ENCODE data around the gene CISH. TPM values are rescaled to one million over a fixed set of nuclear protein-coding genes. Genes with fewer than 3 reads are reported as not detected.

Gene CISH
- total RNA-seq, 1 experiment from 2014 or later = 2.7 TPM

GRCh38 chr3:50563867-50564266 lies 47.7 kb downstream of the CISH start:
- H3K27ac ChIP-seq = no peak overlapping the region
- intact Hi-C loops (cut with micrococcal nuclease; ENCODE audit: unreplicated experiment) = no loop called here
- no peak overlapping the region for H2AFZ ChIP-seq
- H3F3A ChIP-seq (ENCODE audit: insufficient read depth, low read depth) = peaks cover 10% of the 10 kb centered on the region; the same call in 1 of the 2 replicates
- H3K36me3 ChIP-seq (ENCODE audit: low read depth) = no peaks in the 10 kb centered on the region
- H3K4me3 ChIP-seq = no peak overlapping the region
- H3K4me2 ChIP-seq = no peak overlapping the region
- POLR2A ChIA-PET (ENCODE audit: unreplicated experiment) = no interaction called here
- no TSS peak for BruUV-seq (replicated peaks)
- no peak for TF ChIP-seq EZH2 (IDR thresholded peaks at IDR 0.05; ENCODE audit: low read depth)
- TF ChIP-seq, protein P1, sequence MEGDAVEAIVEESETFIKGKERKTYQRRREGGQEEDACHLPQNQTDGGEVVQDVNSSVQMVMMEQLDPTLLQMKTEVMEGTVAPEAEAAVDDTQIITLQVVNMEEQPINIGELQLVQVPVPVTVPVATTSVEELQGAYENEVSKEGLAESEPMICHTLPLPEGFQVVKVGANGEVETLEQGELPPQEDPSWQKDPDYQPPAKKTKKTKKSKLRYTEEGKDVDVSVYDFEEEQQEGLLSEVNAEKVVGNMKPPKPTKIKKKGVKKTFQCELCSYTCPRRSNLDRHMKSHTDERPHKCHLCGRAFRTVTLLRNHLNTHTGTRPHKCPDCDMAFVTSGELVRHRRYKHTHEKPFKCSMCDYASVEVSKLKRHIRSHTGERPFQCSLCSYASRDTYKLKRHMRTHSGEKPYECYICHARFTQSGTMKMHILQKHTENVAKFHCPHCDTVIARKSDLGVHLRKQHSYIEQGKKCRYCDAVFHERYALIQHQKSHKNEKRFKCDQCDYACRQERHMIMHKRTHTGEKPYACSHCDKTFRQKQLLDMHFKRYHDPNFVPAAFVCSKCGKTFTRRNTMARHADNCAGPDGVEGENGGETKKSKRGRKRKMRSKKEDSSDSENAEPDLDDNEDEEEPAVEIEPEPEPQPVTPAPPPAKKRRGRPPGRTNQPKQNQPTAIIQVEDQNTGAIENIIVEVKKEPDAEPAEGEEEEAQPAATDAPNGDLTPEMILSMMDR (conservative IDR thresholded peaks at IDR 0.05) = no peak
- no peak for DNase-seq
- CTCF ChIA-PET = no interaction called here
- no peaks in the 10 kb centered on the region for H3K27me3 ChIP-seq (ENCODE audit: insufficient read depth, low read depth)
- peaks cover 6% of the 10 kb centered on the region; the same call in 1 of the 2 replicates for H3K4me1 ChIP-seq (replicated peaks; ENCODE audit: insufficient read depth)
- H3K9me3 ChIP-seq (ENCODE audit: insufficient read depth, low read depth) = no peaks in the 10 kb centered on the region
- no peaks in the 10 kb centered on the region for H3K9me2 ChIP-seq (ENCODE audit: insufficient read depth)
- no peaks in the 10 kb centered on the region for H4K20me1 ChIP-seq (ENCODE audit: insufficient read depth)
- H3K79me2 ChIP-seq (ENCODE audit: low read depth) = no peaks in the 10 kb centered on the region

DNA sequence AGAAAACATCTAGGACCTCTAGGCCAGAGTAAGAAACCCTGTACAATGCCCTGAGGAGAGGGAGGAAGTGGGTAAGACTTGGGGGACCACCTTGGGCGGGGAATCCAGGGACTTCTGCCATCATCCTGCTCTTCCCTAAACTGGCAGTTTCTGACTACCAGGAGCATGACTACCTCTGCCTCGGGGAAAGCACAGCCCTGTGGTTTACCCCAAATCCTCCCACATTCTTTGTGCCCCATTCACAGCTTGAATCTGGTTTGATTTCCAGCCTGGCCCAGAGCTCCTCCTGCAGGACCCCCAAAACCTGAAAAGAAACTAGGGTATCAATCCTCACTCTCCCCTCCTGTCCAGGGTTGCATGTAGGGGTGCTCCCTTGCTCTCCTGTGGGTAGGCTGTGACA lies 48.7 kb downstream of the CISH start:
- Histone ChIP-seq H3K4me1 (replicated peaks; ENCODE audit: insufficient read depth) (peaks cover 6% of the 10 kb centered on the region; the same call in 1 of the 2 replicates), H3K79me2 (ENCODE audit: low read depth) (no peaks in the 10 kb centered on the region), H3K36me3 (ENCODE audit: low read depth) (no peaks in the 10 kb centered on the region), H2AFZ (no peak overlapping the region), H3K4me3 (no peak overlapping the region), H3K27me3 (ENCODE audit: insufficient read depth, low read depth) (no peaks in the 10 kb centered on the region), H3K9me2 (ENCODE audit: insufficient read depth) (no peaks in the 10 kb centered on the region), H3K9me3 (ENCODE audit: insufficient read depth, low read depth) (no peaks in the 10 kb centered on the region), H3K27ac (no peak overlapping the region), H3K4me2 (no peak overlapping the region), H3F3A (ENCODE audit: insufficient read depth, low read depth) (peaks cover 1% of the 10 kb centered on the region; the same call in 1 of the 2 replicates), H4K20me1 (ENCODE audit: insufficient read depth) (no peaks in the 10 kb centered on the region)
- ChIA-PET POLR2A (ENCODE audit: unreplicated experiment) (no interaction called here), CTCF (no interaction called here)
- no TSS peak for BruUV-seq (replicated peaks)
- TF ChIP-seq, protein P1 (conservative IDR thresholded peaks at IDR 0.05) = no peak
- no peak for TF ChIP-seq EZH2 (IDR thresholded peaks at IDR 0.05; ENCODE audit: low read depth)
- intact Hi-C loops (cut with micrococcal nuclease; ENCODE audit: unreplicated experiment) = no loop called here
- no peak for DNase-seq

DNA sequence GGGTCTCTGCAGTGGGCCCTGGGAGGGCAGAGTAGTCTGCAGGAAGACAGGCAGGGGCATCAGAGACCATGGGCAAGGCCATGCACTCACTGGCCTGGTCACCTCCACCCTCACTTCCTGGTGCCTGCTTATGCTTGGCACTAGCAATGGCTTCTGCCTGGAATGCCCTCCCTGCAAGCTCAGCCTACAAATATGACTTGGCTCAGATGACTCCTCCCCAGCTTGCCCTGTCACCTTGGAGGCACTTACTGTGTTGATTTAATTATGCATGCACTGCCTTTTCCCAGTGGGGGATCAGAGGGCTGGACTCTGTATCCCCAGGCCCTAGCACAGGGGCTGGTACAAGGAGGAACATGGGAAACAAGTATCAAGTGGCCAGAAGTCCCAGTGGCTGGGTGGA lies 51.9 kb downstream of the CISH start:
- CTCF ChIA-PET = no interaction called here

More for the DNA sequence above, 51.9 kb downstream of the CISH start:
- Histone ChIP-seq H2AFZ (no peak overlapping the region), H3K4me1 (replicated peaks; ENCODE audit: insufficient read depth) (no peaks in the 10 kb centered on the region), H3K79me2 (ENCODE audit: low read depth) (no peaks in the 10 kb centered on the region), H4K20me1 (ENCODE audit: insufficient read depth) (no peaks in the 10 kb centered on the region), H3K4me2 (no peak overlapping the region), H3K27me3 (ENCODE audit: insufficient read depth, low read depth) (no peaks in the 10 kb centered on the region; the same call in 1 of the 2 replicates), H3K27ac (no peak overlapping the region), H3F3A (ENCODE audit: insufficient read depth, low read depth) (no peaks in the 10 kb centered on the region), H3K9me2 (ENCODE audit: insufficient read depth) (no peaks in the 10 kb centered on the region), H3K9me3 (ENCODE audit: insufficient read depth, low read depth) (no peaks in the 10 kb centered on the region), H3K4me3 (no peak overlapping the region), H3K36me3 (ENCODE audit: low read depth) (no peaks in the 10 kb centered on the region)
- intact Hi-C loops (cut with micrococcal nuclease; ENCODE audit: unreplicated experiment) = loop anchor here (10.0 kb wide), 1 partner anchor 435 kb away; no protein-coding TSS in a partner anchor
- no peak for TF ChIP-seq EZH2 (IDR thresholded peaks at IDR 0.05; ENCODE audit: low read depth)
- TF ChIP-seq, protein P1 (conservative IDR thresholded peaks at IDR 0.05) = no peak
- DNase-seq = peak; percentile 25 to 58
- BruUV-seq (replicated peaks) = no TSS peak
- POLR2A ChIA-PET (ENCODE audit: unreplicated experiment) = no interaction called here
